Activated CD4-positive, CD25-positive, alpha-beta regulatory T cell treated with anti-CD3 and anti-CD28 coated beads, Interleukin-2, amount 50 U/mL, for 72 hours (primary cell): Measurements from ENCODE around the gene SDF4.

Source experiments
- DNase-seq: peaks from one replicate; pipeline ENCODE4 v3.0.0; 2021

SDF4 gene

GRCh38 chr1:1175221-1176062 is 56.4 kb downstream of the SDF4 start:
- DNase-seq: no peak

DNA sequence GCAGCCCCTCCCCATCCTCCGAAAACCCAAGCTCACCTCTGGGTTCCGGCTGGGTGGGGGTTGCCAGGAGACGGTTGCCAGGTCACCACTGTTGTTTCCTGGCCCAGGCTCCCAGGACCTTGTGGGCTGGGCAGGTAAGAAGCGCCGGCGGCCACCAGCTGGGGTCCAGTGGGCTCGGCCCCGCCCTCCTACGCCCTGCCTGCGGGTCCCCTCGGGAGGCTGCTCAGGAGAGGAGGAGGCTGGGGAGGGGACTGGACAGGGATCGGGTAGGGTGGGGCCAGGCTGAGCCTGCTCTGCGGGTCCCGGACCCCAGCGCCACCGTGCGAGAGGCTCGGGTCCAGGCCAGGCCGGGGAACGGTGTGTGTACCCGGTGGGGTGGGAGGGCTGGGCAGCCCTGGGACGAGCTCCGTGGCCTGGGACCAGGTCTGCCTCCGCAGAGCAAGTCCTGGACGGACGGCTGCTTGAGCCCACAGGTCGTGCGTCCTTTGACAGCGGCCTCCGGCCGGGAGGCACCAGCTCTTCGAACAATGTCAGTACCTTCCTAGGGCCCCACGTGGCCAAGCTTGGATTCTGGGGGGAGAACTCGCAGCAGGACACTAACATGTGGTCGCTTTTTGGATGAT is 57.9 kb downstream of the SDF4 start, which contains the start of gene TTLL10:
TSS of gene TTLL10 (plus strand) at position 88 of the 623 bp plus-strand sequence. CDS start 5,336 bp downstream, outside the sequence.
- DNase-seq: no peak

DNA sequence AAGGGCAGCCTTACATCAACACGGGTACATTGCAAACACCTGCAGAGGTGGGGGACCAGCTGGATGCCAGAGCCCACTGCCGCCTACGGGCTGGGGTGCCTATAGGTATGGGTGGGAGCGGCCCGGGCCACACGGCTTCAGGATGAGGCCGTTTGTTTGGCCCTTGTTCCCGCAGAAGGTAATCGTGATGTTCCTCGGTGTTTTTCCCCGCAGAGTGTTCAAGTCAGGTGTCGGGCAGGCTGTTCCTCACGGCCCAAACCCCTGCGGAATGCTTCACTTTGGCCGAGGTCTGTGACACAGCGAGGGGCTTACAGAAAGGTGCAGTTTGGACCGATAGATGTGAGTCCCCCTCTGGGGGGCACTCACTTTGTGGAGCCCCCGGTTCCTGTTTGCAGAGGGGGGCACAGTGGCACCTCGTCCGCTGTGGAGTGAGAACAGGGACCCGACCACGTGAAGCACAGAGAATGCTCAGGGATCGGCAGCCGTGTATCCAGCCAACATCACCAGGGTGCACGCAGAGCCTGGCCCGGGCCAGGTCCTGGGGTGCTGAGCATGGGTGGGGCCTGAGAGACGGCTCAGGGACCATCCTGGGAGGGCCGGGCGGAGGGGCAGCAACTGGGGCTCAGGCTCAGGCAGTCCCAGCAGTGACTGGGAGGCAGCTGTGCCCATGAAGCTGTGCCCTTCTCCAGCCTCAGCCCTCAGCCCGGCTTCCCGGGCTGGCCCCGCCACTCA is 58.6 kb downstream of the SDF4 start:
- no peak for DNase-seq

DNA sequence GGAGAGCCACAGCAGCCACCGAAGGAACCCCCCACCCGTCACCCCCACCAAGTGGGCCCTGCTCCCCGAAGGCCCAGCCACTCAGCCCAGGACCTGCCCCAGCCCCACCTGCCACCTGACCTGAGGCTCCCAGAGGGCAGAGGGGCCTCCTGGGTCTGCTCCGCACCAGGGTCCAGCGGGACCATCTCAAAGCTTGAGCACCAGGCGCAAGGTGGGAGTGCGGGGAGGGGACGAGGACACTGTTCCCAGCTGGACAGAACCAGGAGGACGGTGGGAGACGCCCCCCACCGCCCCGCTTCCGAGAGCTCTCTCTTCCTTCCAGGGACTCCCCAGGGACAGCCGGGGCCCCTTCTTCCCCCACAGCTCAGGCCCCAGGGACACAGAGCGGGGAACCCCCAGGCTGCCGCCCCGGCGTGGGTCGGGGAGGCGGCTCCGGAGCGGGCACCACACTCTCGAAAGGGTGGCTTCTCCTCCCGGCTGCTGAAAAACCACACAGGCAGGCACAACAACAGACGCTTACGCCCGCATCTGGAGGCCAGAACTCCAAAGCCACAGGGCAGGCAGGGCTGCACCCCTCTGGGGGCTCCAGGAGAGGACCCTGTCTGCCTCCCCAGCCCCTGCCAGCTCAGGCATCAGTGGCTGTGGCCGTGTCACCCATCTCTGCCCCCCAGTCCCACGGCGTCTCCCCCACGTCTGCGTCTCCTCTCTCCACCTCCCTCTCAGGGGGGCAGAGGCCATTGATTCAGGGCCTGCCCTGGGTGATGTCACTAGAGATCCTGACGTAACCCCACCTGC is 60.1 kb downstream of the SDF4 start:
- DNase-seq: no peak

DNA sequence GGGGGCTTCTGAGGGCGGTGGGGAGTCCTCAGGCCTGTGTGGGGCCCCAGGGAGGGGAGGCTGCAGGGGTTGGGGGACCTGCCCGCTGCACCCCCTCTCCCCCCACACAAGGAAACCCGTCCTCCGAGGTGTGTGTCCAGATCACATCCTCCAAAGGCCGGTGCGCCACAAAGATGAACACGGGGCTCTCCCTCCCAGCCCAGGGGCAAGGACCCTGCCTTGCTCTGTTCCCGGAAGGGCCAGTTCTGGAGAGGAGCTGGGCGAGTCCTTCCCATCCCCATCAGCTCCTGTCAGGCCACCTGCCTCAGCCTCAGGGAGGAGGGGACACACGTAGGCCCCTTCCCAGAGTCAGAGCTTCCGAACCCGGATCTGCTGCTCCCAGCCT is 60.6 kb downstream of the SDF4 start:
- no peak for DNase-seq

DNA sequence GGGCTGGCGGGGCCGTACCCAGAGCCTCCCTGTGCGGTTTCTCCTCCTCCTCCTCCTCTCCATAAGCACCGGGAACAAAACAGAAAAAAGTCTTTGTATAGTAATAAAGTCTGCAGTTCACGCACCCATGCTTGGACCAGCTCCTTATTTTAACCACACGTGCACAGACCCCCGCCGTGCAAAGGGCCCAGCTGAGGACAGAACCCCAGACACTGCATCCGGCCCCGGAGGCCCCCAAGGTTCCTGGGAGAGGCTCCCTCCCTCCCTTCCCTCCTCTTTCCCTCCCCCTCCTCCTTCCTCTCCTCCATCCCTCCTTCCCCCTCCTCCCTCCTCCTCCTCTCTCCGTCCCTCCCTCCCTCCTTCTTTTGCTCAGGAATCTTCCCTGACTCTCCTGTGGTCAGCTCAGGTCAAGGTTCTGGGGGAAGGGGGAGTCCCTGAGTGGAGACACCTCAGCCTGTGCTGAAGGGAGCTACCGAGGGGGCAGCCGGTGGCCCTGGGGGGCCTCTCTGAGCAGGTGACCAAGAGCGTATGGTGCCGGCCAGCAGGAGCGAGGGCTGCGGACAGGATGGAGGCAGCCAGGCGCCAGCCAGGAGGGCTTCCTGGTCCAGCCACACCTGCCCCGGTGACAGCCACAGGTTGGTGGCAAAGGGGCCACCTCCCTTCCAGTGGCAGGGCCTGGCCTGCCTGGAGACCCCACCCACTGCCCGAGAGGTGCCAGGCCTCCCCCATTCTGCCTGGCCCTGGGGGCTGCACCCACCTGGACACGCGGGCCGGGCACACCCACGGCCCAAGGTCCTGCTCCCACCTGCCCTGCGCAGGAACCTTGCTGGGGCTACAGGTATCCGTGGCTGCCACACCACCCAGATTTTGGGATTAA is 61.3 kb downstream of the SDF4 start:
- DNase-seq: no peak

DNA sequence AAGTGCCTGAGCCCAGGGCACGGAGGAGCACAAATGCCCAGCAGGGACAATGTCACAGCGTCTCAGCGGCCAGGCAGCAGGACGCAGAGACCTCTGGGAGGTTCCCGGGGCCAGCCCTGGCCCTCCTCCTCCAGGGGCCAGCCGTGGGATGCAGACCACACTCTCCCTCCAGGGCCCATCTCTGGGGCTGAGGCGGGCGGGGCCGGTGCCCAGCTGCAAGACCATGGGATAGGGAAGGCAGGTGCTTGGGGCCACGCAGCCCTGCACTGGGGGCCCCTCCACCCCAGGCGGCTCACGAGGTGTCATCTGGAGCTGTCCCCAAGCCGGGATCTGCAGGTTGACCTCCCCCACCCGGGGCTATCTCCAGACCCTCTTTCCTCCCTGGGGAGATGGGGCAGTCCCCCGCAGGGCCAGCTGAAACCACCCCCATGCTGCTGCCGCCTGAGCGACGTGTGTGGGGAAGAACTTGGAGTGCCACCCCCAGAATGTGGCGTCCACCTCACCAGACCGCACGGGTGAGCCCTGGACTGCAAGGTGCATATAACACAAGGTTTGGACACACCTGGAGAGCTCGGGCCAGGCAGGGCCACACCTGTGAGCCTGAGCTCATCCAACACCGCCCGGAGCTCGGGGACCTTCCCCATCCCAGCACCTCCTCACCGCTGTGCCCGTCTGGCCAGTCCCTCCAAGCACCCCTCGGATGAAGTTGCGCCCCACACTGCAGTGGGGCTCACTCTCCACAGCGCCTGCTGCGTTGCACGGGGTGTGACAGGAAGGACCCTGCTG is 62.2 kb downstream of the SDF4 start:
- DNase-seq: no peak

DNA sequence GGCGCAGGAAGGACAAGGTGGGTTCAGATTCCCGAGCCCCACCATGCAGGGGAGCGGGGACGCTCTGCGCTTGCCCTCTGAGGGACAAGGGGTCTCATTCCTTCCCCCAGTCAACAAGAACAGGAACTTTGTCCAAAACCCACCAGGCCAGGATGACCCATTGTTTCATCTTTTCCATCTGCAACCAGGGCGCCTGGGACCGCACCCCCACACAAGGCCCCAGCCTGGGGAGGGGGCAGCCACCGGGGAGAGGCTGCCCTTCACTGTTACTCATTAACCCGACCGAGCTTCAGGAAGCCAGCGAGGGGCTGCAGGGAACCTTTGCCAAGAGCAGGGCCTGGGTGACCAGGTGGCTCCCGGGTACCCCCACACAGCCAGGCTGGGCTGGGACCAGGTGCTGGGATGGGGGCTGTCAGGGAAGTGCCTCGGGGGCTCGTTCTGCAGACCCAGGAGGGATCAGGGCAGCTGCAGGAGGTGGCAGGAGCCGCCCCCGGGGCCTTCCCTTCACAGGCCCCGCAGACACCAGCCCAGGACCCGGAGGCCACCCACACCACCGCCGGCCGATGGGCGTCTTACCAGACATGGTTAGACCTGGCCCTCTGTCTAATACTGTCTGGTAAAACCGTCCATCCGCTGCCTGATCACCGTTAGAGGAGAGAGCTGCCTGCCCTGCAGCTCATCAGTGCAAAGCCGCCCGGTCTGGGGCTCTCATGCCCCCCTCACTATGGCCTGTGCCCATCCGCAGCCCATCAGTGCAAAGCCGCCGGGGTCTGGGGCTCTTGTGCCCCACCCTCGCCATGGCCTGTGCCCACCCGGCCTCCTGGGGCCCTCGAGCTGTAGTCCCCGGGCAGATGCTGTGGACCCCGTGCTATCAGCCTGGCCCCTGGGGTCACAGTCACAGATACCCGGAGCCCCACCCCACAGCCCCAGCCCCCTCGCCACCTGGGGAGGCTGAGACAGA is 63.1 kb downstream of the SDF4 start:
- DNase-seq: no peak

GRCh38 chr1:1167841-1168450 is 63.9 kb downstream of the SDF4 start:
- DNase-seq: no peak

- no peak for DNase-seq
Observed at GRCh38 chr1:1167398-1167821, 64.4 kb downstream of the SDF4 start.
